ENCODE results near the gene DPH3.

DNA sequence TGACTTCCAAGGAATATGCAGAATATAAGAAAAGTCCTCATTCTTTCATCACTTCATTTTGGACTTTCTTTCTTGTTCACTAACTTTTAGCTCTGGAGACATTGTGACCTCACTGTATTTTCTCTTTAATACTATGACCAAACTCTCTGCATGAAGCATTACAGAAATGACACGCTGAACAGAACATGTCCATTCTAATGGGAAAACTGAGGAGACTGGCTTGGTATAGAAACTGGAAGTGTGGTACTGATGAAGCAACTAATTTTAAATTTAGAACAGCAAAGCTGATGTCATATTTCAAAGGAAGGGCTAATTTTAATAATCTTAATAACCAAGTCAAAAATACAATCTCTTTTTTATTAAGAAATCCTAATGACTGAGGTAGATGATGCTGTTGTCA lies 4.7 kb downstream of the DPH3 start:
- TF ChIP-seq CEBPB (IDR thresholded peaks at IDR 0.05), result no peak
- TF ChIP-seq POLR2A (IDR thresholded peaks at IDR 0.05; ENCODE audit: low read length), result no peak
- TF ChIP-seq, protein P1, sequence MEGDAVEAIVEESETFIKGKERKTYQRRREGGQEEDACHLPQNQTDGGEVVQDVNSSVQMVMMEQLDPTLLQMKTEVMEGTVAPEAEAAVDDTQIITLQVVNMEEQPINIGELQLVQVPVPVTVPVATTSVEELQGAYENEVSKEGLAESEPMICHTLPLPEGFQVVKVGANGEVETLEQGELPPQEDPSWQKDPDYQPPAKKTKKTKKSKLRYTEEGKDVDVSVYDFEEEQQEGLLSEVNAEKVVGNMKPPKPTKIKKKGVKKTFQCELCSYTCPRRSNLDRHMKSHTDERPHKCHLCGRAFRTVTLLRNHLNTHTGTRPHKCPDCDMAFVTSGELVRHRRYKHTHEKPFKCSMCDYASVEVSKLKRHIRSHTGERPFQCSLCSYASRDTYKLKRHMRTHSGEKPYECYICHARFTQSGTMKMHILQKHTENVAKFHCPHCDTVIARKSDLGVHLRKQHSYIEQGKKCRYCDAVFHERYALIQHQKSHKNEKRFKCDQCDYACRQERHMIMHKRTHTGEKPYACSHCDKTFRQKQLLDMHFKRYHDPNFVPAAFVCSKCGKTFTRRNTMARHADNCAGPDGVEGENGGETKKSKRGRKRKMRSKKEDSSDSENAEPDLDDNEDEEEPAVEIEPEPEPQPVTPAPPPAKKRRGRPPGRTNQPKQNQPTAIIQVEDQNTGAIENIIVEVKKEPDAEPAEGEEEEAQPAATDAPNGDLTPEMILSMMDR (IDR thresholded peaks at IDR 0.05), result no peak
- TF ChIP-seq, protein P2, sequence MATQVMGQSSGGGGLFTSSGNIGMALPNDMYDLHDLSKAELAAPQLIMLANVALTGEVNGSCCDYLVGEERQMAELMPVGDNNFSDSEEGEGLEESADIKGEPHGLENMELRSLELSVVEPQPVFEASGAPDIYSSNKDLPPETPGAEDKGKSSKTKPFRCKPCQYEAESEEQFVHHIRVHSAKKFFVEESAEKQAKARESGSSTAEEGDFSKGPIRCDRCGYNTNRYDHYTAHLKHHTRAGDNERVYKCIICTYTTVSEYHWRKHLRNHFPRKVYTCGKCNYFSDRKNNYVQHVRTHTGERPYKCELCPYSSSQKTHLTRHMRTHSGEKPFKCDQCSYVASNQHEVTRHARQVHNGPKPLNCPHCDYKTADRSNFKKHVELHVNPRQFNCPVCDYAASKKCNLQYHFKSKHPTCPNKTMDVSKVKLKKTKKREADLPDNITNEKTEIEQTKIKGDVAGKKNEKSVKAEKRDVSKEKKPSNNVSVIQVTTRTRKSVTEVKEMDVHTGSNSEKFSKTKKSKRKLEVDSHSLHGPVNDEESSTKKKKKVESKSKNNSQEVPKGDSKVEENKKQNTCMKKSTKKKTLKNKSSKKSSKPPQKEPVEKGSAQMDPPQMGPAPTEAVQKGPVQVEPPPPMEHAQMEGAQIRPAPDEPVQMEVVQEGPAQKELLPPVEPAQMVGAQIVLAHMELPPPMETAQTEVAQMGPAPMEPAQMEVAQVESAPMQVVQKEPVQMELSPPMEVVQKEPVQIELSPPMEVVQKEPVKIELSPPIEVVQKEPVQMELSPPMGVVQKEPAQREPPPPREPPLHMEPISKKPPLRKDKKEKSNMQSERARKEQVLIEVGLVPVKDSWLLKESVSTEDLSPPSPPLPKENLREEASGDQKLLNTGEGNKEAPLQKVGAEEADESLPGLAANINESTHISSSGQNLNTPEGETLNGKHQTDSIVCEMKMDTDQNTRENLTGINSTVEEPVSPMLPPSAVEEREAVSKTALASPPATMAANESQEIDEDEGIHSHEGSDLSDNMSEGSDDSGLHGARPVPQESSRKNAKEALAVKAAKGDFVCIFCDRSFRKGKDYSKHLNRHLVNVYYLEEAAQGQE (IDR thresholded peaks at IDR 0.05), result no peak
- no peak for TF ChIP-seq SMC3 (IDR thresholded peaks at IDR 0.05)
- TF ChIP-seq CHD4 (IDR thresholded peaks at IDR 0.05; ENCODE audit: borderline replicate concordance), result no peak
- TF ChIP-seq, protein P3, sequence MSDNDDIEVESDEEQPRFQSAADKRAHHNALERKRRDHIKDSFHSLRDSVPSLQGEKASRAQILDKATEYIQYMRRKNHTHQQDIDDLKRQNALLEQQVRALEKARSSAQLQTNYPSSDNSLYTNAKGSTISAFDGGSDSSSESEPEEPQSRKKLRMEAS (IDR thresholded peaks at IDR 0.05), result no peak
- no peak for TF ChIP-seq RFX5 (IDR thresholded peaks at IDR 0.05)
- TF ChIP-seq EP300 (IDR thresholded peaks at IDR 0.05), result no peak
- TF ChIP-seq POLR2AphosphoS2 (conservative IDR thresholded peaks at IDR 0.05; ENCODE audit: low read length), result no peak
- no peak for TF ChIP-seq MAZ (IDR thresholded peaks at IDR 0.05; ENCODE audit: borderline replicate concordance, low read depth, low read length)
